WTC11 (cell line): ENCODE data around the gene SLC16A13.

Source experiments
- ATF1 ChIP-seq: sonication (generic); formaldehyde crosslinking; IDR thresholded peaks from 2 replicates; pipeline ENCODE4 v1.8.1; 2023; ENCODE audit warnings: mild to moderate bottlenecking, moderate library complexity, missing genetic modification reagents
- CTCF ChIP-seq: fragments of 200-600 bp; IDR thresholded peaks from 2 replicates; pipeline ENCODE4 v1.8.0; 2022; ENCODE audit warnings: antibody characterized with exemption
- E2F1 ChIP-seq: sonication (generic); formaldehyde crosslinking; IDR thresholded peaks from 2 replicates; pipeline ENCODE4 v1.8.0; 2022; ENCODE audit warnings: mild to moderate bottlenecking, missing genetic modification reagents
- ELF4 ChIP-seq: sonication (generic); formaldehyde crosslinking; IDR thresholded peaks from 2 replicates; pipeline ENCODE4 v1.8.1; 2022; ENCODE audit warnings: low read depth, mild to moderate bottlenecking, moderate library complexity, missing genetic modification reagents
- ESRRA ChIP-seq: sonication (generic); formaldehyde crosslinking; IDR thresholded peaks from 2 replicates; pipeline ENCODE4 v1.8.1; 2022; ENCODE audit warnings: mild to moderate bottlenecking, missing genetic modification reagents, borderline replicate concordance
- FOXJ3 ChIP-seq: sonication (generic); formaldehyde crosslinking; IDR thresholded peaks from 2 replicates; pipeline ENCODE4 v1.9.0; 2021; ENCODE audit warnings: missing genetic modification reagents, mild to moderate bottlenecking, borderline replicate concordance
- GTF2I ChIP-seq: fragments of 250-450 bp; sonication (Bioruptor Pico); conservative IDR thresholded peaks from 2 replicates; pipeline ENCODE4 v1.4.0; 2021; ENCODE audit warnings: mild to moderate bottlenecking
- MLX ChIP-seq: sonication (generic); formaldehyde crosslinking; IDR thresholded peaks from 2 replicates; pipeline ENCODE4 v1.8.1; 2023; ENCODE audit warnings: mild to moderate bottlenecking, missing genetic modification reagents, moderate library complexity
- PRDM15 ChIP-seq: sonication (generic); formaldehyde crosslinking; IDR thresholded peaks from 2 replicates; pipeline ENCODE4 v1.8.0; 2022; ENCODE audit warnings: missing genetic modification reagents
- RORB ChIP-seq: fragments of 250-450 bp; sonication (Bioruptor Pico); IDR thresholded peaks from 2 replicates; pipeline ENCODE4 v1.9.0; 2021; ENCODE audit warnings: mild to moderate bottlenecking
- SP1 ChIP-seq: sonication (generic); formaldehyde crosslinking; conservative IDR thresholded peaks from 2 replicates; pipeline ENCODE4 v1.8.1; 2022; ENCODE audit warnings: missing genetic modification reagents
- TEAD4 ChIP-seq: sonication (generic); formaldehyde crosslinking; IDR thresholded peaks from 2 replicates; pipeline ENCODE4 v1.8.0; 2022; ENCODE audit warnings: mild to moderate bottlenecking, missing genetic modification reagents
- USF2 ChIP-seq: sonication (generic); formaldehyde crosslinking; IDR thresholded peaks from 2 replicates; pipeline ENCODE4 v1.8.1; 2023; ENCODE audit warnings: mild to moderate bottlenecking, missing genetic modification reagents, moderate library complexity
- ZNF232 ChIP-seq: sonication (generic); formaldehyde crosslinking; IDR thresholded peaks from 2 replicates; pipeline ENCODE4 v1.8.0; 2022; ENCODE audit warnings: mild to moderate bottlenecking, missing genetic modification reagents

GRCh38 chr17:7025245-7025644, 10.6 kb upstream of the SLC16A13 start:
- no peak for TF ChIP-seq CTCF
- TF ChIP-seq E2F1 (CRISPR knock-in tag): no peak
- no peak for TF ChIP-seq SP1
- no peak for TF ChIP-seq ATF1
- TF ChIP-seq ZNF232 (CRISPR knock-in tag): no peak
- TF ChIP-seq FOXJ3 (CRISPR knock-in tag): no peak
- no peak for TF ChIP-seq USF2
- TF ChIP-seq PRDM15: no peak
- TF ChIP-seq MLX (CRISPR knock-in tag): no peak
- no peak for TF ChIP-seq RORB (CRISPR knock-in tag)
- TF ChIP-seq GTF2I (CRISPR knock-in tag): no peak
- TF ChIP-seq ESRRA (CRISPR knock-in tag): no peak
- TF ChIP-seq TEAD4 (CRISPR knock-in tag): no peak
- TF ChIP-seq ELF4 (CRISPR knock-in tag): no peak
